Activated effector memory CD4-positive, alpha-beta T cell treated with anti-CD3 and anti-CD28 coated beads, Interleukin-2, amount 50 U/mL, for 16 hours (primary cell): ENCODE measurements around the gene TTC28.

Experiments
- DNase-seq: peaks from one replicate; pipeline ENCODE4 v3.0.0-alpha.2; 2020

Gene TTC28

GRCh38 chr22:27995801-27996528 is 683.7 kb downstream of the TTC28 start:
- peak; percentile 52 for DNase-seq

- peak; percentile 36 for DNase-seq
Measured at GRCh38 chr22:27994481-27995331, 684.9 kb downstream of the TTC28 start.

GRCh38 chr22:27993774-27994350 is 685.8 kb downstream of the TTC28 start:
- DNase-seq = peak; percentile 50

GRCh38 chr22:27993201-27993635 is 686.4 kb downstream of the TTC28 start:
- DNase-seq = peak; percentile 61

- DNase-seq = peak; percentile 47
Measured at GRCh38 chr22:27992294-27993165, 687.1 kb downstream of the TTC28 start.

GRCh38 chr22:27991586-27992293 is 687.9 kb downstream of the TTC28 start:
- DNase-seq = peak; percentile 41

- peak; percentile 38 for DNase-seq
Measured at GRCh38 chr22:27990879-27991278, 688.8 kb downstream of the TTC28 start.

- DNase-seq = peak; percentile 54
Measured at GRCh38 chr22:27990451-27990840, 689.2 kb downstream of the TTC28 start.

- peak; percentile 48 for DNase-seq
Measured at GRCh38 chr22:27989758-27990450, 689.7 kb downstream of the TTC28 start.

GRCh38 chr22:27988704-27989103 is 690.9 kb downstream of the TTC28 start:
- peak; percentile 14 for DNase-seq

- peak; percentile 22 for DNase-seq
Measured at GRCh38 chr22:27987557-27987956, 692.1 kb downstream of the TTC28 start.

- DNase-seq = peak; percentile 5
Measured at GRCh38 chr22:27986937-27987336, 692.7 kb downstream of the TTC28 start.

GRCh38 chr22:27986459-27986858 is 693.2 kb downstream of the TTC28 start:
- DNase-seq = peak; percentile 21

- DNase-seq = peak; percentile 36
Measured at GRCh38 chr22:27985323-27986275, 694.0 kb downstream of the TTC28 start.

GRCh38 chr22:27984723-27985122 is 694.9 kb downstream of the TTC28 start:
- DNase-seq = peak; percentile 42

GRCh38 chr22:27984001-27984695 is 695.5 kb downstream of the TTC28 start:
- DNase-seq = peak; percentile 36

GRCh38 chr22:27983361-27983791 is 696.3 kb downstream of the TTC28 start:
- peak; percentile 50 for DNase-seq

GRCh38 chr22:27982630-27983180 is 696.9 kb downstream of the TTC28 start:
- DNase-seq = peak; percentile 33

GRCh38 chr22:27982106-27982505 is 697.5 kb downstream of the TTC28 start:
- no peak for DNase-seq
